ENCODE measurements around the gene EHD3. TPM values are rescaled to one million over a fixed set of nuclear protein-coding genes. Genes with fewer than 3 reads are reported as not detected.
"Not testable (repeated sequence)": the region's sequence is repeated elsewhere in the genome, so short reads cannot be mapped to it uniquely, and the experiment has no call there.

EHD3 gene
- total and polyA plus RNA-seq, 7 donors, result 0.73 to 5.2 (median 1.8) TPM

GRCh38 chr2:31282634-31283033 is 48.7 kb downstream of the EHD3 start:
- 72 to 76% (median 74%) methylated on average over 2 of the region's 2 CpGs for WGBS, 3 donors
- intact Hi-C loops (cut with DNase I), result no loop called here
- H3K27ac ChIP-seq, result no peak overlapping the region

DNA sequence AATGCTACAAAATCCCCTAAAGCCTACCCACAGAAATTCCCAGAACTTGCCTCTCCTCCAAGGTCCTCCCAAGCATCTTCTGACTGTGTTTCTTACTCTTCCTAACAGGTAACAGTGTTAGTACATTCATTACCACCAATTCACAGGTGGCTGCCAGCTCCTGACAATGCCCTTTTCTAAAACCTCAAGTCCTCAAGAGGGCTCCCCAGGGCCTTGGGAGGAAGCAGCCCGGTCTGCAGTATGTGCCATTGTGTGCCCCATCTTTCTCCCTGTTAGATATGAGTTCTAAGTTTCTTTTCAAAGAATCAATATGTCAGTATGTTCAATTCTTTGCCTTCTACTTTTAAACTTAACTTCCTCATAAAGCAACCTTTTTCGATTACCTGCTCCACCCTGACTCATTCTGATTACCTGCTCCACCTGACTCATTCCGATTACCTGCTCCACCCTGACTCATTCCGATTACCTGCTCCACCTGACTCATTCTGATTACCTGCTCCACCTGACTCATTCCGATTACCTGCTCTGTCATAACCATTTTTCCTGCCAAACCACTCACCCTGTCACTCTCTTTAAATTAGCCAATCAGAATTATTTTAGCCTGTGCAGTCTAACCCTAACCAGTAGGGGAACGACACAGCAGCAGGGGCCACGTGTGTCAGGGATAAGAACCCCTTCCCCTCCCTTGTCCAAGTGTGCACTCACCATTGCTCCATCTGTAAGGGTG is 49.4 kb downstream of the EHD3 start:
- H3K27me3 ChIP-seq (ENCODE audit: insufficient read depth in 3 of 3, low read length in 2 of 3); H3K27ac ChIP-seq; H3K4me1 ChIP-seq; ATAC-seq; H3K9me3 ChIP-seq; H3K36me3 ChIP-seq (ENCODE audit: insufficient read depth in 1 of 2, low read depth in 1 of 2); H3K4me3 ChIP-seq; intact Hi-C loops (cut with DNase I); DNase-seq: not testable (repeated sequence)
- 65 to 84% (median 81%) methylated on average over 6 to 7 of the region's 7 CpGs for WGBS, 3 donors

More at GRCh38 chr2:31282634-31283033, 48.7 kb downstream of the EHD3 start:
- Histone ChIP-seq H3K36me3 (ENCODE audit: insufficient read depth in 1 of 2, low read depth in 1 of 2) (no peaks in the 10 kb centered on the region), H3K27me3 (ENCODE audit: insufficient read depth in 3 of 3, low read length in 2 of 3) (no peaks in the 10 kb centered on the region), H3K4me1 (no peaks in the 10 kb centered on the region), H3K9me3 (no peaks in the 10 kb centered on the region), H3K4me3 (no peak overlapping the region)
- ATAC-seq (no peak), DNase-seq (no peak)
- TF ChIP-seq, protein P1, sequence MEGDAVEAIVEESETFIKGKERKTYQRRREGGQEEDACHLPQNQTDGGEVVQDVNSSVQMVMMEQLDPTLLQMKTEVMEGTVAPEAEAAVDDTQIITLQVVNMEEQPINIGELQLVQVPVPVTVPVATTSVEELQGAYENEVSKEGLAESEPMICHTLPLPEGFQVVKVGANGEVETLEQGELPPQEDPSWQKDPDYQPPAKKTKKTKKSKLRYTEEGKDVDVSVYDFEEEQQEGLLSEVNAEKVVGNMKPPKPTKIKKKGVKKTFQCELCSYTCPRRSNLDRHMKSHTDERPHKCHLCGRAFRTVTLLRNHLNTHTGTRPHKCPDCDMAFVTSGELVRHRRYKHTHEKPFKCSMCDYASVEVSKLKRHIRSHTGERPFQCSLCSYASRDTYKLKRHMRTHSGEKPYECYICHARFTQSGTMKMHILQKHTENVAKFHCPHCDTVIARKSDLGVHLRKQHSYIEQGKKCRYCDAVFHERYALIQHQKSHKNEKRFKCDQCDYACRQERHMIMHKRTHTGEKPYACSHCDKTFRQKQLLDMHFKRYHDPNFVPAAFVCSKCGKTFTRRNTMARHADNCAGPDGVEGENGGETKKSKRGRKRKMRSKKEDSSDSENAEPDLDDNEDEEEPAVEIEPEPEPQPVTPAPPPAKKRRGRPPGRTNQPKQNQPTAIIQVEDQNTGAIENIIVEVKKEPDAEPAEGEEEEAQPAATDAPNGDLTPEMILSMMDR (IDR thresholded peaks at IDR 0.05), result no peak

DNA sequence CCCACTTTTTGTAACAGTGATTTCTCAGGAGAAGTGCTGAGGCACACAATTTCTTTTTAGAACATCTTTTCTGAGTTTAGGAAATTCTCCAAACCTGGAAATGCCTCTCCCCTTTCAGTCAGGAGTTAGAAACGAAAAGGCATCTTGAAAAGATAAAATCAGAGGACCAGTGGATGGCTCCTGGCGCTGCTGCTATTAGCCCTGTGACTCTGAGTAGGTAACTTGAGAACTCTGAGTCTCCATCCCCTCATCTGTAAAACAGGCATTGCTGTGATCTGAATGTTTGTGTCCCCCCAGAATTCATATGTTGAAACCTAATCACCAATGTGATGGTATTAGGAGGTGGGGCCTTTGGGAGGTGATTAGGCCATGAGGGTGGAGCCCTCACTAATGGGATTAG is 50.2 kb downstream of the EHD3 start:
- Histone ChIP-seq H3K9me3 (no peaks in the 10 kb centered on the region), H3K36me3 (ENCODE audit: insufficient read depth in 1 of 2, low read depth in 1 of 2) (no peaks in the 10 kb centered on the region), H3K4me1 (no peaks in the 10 kb centered on the region), H3K27me3 (ENCODE audit: insufficient read depth in 3 of 3, low read length in 2 of 3) (no peaks in the 10 kb centered on the region), H3K27ac (no peak overlapping the region), H3K4me3 (no peak overlapping the region)
- no peak for ATAC-seq
- 69 to 71% (median 70%) methylated on average over 2 of the region's 2 CpGs for WGBS, 3 donors
- TF ChIP-seq, protein P1 (IDR thresholded peaks at IDR 0.05), result no peak
- no peak for DNase-seq
- intact Hi-C loops (cut with DNase I), result no loop called here

DNA sequence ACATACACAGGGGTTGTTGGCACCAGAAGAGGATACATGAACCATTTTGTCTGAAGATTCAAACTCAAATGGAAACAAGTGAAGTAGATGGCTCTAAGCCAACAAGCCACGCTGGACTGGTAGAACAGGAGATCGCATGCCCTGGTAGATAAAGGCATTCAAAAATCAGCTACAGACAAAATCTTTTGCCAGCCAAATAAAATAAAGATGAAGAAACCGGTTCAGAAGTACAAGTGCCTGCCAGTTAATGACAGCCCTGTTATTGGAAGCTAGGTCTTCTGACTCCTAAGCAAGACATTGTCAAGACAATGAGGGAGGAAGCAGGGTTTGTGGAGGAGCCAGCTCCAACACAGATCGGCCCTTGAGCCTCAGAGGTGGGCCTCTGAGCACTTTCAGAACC is 52.3 kb downstream of the EHD3 start:
- Histone ChIP-seq H3K4me3 (no peak overlapping the region), H3K27me3 (ENCODE audit: insufficient read depth in 3 of 3, low read length in 2 of 3) (no peaks in the 10 kb centered on the region), H3K36me3 (ENCODE audit: insufficient read depth in 1 of 2, low read depth in 1 of 2) (no peaks in the 10 kb centered on the region), H3K9me3 (no peaks in the 10 kb centered on the region), H3K27ac (no peak overlapping the region), H3K4me1 (no peaks in the 10 kb centered on the region)
- ATAC-seq (no peak), DNase-seq (no peak)
- 62 to 78% (median 77%) methylated on average over 4 of the region's 4 CpGs for WGBS, 3 donors
- TF ChIP-seq, protein P1 (IDR thresholded peaks at IDR 0.05), result no peak
- intact Hi-C loops (cut with DNase I), result no loop called here

DNA sequence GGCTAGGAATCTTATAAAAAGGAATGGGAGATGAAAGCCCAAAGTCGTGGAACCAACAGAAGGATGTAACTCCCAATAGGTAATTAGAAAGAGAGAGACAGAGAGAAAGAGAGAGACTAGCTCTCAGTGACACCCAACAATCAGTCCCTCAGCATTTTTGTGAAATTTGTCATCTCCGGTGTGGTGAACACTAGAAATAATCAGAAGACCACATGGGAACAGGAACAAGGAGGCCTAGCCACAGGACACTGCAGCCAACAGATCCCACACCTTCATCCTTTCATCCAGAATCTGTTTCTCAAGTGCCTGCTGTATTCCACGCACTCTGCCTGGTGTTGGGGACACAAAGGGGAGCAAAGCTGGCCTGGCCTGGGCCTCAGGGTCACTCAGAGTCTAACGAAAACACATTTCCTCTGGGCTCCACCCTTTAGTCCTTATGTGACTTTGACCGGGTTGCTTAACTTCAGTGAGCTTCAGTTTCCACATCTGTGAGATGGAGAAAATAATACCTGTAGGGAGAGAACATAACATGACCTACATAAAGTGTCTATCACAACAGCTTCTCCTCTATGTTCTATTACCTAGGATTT is 53.1 kb downstream of the EHD3 start:
- ATAC-seq, result no peak
- intact Hi-C loops (cut with DNase I), result no loop called here
- TF ChIP-seq, protein P1 (IDR thresholded peaks at IDR 0.05), result no peak
- WGBS, 3 donors, result 77 to 85% (median 78%) methylated on average over 5 of the region's 5 CpGs
- H3K4me3 ChIP-seq, result no peak overlapping the region
- no peaks in the 10 kb centered on the region for H3K27me3 ChIP-seq (ENCODE audit: insufficient read depth in 3 of 3, low read length in 2 of 3)
- H3K9me3 ChIP-seq, result no peaks in the 10 kb centered on the region
- no peaks in the 10 kb centered on the region for H3K36me3 ChIP-seq (ENCODE audit: insufficient read depth in 1 of 2, low read depth in 1 of 2)
- H3K27ac ChIP-seq, result no peak overlapping the region
- DNase-seq, result no peak
- H3K4me1 ChIP-seq, result no peaks in the 10 kb centered on the region

All from psoas muscle (tissue), 8 donors.